Fibroblast of skin of back (primary cell): ENCODE results near the gene ETFA.

Source experiments
- DNase-seq: peaks from one replicate; pipeline ENCODE4 v3.0.0-alpha.2; 2013

The ETFA gene

DNA sequence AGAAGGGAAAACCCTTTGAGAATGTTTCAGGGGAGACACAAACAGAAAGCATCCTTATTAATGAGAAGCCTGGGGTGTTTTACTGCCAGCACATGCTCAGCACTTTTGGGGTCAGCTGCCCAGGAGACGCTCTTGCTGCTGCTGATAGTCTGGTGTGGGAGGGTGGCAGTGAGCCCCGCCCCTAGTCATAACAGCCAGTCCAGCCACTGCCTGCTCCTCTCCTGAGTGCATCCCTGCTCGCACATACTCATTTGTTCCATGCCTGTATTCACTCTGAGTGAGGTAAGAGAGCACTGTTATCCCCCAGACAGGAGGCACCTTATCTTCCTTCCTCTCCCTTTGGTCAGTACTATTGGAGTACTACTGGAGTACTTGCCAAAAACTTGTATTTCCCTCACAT, 101.3 kb downstream of the ETFA start:
- DNase-seq: no peak

DNA sequence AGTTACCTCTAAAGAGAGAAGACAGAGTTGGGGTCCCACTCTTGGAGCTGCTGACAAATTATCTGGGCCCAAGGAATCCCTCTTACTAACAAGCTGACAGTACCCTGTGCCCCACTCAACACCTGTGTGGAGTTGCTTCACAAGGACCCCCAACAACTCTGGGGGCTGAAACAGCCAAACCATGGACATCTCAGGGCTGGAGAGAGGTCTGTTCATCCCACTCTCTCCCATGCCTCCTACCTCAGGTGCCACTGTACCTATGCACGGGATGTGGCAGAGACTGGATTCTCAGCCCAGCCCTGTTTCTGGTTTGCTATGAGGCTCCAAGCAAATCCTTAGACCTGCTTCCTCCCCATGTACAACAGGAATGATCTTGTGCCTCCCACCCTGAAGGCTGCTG, 101.7 kb downstream of the ETFA start:
- no peak for DNase-seq

DNA sequence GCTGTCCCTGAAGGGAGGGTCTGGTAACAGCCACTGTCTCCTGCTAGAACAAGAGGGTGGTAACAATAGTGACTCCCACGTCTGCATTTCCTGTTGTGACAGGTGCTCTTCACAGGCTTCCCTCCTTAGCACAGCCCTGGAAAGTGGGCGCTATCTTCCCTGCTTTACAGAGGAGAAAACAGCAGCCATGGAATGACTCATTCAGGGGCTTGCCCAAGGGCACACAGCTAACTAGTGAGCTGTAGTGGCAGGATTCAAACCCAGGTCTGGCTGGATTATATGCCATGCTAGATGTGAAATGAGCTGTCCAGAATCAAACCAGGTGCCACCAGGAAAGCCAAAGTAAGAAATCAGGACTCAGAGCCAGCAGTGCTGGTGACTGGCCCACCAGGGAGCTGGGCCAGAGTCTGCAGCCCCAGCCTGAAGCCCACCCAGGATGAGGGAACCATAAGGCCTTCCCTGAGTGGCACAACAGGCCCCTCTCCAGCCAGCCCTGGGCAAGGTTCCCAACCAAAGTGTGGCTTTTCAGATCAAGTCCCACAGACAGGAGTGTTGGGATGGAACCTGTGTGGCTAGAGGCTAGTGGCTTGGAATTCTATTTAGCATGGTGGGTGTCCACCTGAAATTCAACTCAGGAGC, 102.4 kb downstream of the ETFA start:
- DNase-seq: no peak

DNA sequence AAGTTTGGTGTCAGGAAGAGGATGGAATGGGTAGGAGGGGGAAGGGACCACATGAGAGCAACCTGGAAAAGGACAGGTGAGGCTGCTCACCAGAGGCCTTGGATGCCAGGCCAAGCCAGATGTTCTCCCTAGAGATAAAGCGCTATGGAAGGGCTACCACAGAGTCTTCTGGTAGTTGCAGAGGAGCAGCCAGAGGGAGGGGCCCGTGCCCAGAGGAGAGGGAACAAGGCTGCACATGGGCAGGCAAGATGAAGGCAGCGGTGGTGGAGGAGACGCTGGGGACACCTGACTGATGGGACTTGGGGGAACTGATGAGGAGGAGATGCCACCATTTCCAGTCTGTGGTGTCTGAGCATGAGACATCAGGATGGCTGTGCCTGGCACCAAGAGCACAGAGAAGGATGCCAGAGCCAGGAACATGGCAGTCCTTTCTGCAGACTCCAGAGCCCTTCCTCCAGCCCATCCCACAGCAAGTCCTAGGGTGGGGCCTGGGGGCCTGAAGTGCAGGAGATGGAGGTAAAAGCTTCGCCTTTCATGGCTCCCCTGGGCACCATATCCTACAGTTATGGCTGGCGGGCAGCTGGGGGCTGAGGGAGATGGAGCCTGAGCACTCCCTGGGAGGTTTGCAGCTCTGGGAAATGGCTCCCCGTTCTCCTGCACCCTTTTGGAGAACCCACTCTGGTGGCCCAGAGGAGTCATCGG, 103.0 kb downstream of the ETFA start:
- no peak for DNase-seq

DNA sequence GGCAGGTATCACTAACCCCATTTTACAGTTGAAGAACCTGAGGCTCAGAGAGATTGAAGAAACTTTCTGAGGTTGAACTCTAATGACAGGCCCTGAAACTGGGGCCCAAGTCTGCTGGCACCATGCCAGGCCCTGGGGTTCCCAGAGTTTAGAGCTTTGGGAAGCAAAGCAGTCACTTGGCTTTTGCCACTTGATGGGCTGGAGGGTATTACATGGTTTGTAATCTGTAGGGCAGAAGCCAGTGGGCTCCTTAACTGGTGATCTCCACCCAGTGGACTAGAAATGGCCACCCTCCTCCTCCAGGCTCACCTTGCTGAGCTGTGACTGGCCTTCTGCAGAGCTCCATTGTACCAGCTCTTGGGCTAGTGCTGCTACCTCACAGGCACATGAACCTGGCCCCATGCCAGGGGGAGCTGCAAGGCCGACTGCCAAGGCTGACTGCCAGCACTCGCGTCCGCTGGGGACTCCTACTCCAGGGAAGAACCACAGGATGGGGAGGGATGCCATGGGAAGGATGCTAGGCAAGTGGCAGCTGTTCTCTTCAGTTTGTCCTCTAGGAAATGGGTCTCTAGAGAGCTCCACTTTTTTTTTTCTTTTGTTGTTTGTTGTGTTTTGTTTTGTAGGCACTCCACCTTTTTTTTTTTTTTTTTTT, 104.8 kb downstream of the ETFA start:
- peak; percentile 21 for DNase-seq

DNA sequence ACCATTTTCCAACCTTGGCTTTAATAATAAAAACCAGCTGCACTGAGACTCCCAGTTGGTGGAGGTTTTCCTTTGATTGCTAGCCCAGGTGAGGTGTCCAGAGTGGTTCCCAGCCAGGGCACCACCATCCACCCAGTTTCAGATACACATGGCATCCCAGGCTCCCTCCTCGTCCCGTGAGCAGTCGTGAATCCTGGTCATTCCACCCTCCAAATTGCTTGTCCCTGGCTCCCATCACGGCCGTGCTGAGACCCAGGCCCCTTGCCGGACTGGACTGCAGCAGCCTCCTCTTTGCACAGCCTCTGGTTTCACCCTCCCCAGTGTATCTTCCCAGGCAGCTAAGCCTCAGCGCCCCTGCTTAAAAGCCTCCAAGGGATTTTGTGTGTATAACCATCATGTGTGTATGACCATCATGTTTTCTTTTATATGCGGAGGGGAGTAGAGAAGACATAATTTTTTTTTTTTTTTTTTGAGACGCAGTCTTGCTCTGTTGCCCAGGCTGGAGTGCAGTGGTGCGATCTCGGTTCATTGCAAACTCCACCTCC, 106.3 kb downstream of the ETFA start:
- DNase-seq: no peak

DNA sequence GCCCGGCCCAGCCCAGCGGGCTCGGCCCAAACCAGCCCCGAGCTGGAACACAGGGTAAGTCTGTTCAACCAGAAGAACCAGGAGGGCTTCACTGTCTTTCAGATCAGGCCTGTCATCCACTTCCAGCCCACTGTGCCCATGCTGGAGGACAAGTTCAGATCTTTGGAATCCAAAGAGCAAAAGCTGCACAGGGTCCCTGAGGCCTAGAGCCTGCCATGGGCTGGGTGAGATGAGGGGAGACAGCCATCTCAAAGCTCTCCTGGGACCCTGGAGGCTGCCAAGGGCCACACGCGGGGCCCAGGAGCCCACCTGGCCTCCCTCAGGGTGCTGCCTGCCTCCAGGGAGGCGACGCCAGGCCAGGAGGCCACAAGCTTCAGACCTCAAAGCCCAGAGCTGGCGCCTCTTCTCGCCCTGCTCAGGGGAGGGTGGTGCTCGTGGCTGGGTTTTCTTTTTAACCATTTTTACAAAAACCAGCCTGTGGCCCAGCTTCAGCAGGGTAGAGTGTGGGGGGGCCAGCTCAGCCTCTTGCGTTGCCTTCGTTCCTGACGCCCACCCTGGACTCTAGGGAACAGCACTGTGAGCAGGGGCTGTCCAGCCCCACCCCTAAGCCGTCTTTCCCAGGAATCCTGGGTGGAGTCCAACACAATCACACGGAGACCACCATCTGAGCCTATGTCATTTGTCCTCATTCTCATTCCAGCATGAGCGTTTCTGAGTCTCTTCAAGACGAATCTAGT, 107.0 kb downstream of the ETFA start:
- no peak for DNase-seq

DNA sequence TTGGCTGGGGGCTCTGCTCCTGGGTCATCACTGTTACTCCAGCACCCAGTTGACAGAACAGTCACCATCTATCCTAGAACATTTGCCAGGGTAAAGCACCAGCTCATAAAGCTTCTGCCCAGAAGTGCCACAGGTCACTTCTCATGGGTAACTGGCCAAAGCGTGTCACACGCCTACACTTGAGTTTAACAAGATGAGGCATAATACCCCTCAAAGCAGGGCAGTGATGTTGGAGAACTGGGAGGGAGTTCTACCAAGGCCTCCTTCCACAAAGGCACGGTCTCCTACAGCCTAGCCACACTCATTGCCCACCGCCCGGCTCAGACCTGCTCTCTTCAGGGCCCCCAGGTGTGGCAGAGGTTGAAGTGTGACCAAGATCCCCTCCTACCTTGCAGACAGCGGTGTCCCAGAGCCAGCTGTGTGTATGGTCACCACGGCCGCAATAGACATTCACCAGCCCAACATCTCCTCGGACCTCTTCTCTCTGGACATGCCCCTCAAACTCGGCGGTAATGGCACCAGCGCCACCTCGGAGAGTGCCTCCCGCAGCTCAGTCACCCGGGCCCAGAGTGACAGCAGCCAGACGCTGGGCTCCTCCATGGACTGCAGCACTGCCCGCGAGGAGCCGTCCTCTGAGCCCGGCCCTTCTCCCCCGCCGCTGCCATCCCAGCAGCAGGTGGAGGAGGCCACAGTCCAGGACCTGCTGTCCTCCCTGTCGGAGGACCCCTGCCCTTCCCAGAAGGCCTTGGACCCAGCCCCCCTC, 107.7 kb downstream of the ETFA start:
- no peak for DNase-seq

DNA sequence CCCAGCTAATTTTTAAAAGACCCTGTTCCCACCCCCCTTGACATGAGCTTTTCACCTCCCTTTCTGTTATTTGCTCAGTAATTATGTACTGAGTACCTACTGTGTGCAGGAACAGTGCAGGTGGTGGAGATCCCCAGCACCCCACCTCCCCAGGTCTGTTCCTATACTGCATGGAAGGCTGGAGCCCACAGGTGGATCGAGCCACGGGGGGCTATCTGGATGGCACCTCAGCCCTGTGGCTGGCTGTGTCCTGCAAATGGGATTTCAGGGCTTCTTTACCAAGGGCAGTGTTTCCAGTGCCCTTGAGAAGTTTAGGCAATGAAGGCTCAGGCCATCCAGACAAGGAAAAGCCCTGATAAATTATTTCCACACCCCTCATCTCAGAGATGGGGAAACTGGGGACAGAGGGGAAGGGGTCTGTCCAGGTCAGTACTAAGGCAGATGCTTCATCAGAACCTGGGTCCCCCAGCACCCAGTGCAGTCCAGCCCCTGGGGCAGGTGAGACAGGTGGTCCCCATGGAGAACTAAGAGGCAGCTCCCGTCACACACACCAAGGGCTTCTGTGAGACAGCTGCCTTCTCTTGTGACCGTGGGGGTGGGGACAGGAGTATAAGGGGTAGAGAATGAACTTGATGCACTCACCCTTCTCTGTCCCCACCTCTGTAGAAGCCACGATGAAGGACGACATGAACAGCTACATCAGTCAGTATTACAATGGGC, 109.6 kb downstream of the ETFA start:
- no peak for DNase-seq

DNA sequence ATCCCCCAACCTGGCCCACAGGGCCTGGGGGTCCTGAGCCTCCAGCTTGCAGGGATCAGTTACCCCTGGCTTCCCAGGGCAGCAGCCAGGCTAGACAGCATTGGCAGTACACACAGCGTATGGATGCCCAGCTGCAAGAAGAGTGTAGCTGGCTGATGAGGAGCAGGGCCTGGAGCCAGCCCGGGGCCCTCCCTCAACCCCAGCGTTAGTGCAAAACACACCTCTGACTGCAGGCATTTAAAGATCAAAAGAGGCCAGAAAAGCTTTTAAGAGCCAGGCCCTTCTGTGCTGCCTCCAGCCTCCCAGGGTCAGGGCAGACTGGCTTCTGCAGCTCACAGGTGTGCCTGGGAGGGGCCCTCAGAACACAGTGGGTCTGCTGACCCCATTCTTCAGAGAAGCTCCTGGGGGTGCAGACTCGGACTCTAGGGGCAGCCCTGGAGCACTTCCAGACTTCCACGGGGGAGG, 110.6 kb downstream of the ETFA start:
- no peak for DNase-seq

DNA sequence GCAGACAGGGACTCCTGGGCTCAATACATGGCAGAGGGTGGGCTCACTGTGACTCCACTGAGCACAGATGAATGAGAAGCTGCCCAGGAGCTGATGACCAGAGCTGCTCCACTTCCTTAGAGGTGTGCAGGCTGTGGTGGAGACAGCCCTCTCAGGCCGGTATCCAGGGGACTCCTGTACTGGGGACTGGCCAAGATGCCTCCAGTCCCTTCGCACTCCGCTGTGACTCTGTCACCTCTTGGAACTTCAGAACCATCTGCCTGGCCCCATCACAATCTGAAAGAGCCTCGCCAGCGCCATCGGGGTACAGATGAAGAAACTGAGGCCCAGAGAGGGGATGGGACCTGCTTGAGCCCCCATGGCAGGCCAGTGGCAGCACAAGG, 111.2 kb downstream of the ETFA start:
- DNase-seq: no peak

DNA sequence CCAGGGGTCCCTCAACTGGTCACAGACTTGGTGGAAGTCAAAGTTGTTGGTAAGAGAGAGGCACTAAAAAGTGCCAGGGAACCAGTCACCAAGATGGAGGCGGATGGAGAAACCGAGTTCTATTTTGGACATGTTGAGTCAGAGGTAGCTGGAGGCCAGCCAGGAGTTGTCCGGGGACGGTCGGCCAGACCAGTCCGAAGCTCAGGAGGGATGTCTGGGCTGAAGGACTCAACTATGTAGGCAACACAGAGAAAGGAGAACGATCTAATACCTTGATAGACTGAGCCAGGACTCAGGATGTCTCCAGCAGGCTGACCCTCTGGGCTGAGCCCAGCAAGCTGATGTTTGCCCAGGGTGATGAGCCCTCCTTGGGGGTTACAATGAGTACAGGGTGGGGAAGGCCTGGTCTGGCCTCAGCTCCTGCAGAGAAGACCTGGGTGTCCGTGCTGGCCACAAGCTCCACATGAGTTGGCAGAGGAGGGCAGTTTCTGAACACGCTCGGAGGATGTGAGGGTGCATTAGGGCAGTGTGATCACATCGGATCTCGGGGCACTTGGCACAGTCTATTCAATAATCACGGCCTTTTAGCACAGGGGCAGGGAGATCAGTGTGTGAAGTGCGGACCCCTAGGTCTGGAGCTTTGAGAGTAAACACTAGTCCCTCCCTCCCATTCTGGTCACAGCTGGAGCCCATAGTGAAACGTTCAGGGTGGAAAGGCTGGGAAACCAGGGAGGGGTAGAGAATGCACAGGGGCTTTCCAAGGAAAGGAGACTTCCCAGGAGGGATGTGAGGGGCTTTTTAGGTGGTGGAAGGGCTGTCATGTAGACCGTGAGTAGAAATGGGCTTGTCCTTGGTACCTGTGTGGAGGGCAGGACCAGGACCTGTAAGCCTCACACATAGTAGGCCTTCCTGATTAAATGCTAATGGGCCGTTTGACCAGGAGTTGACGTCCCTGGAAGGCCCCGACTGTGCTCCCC, 111.9 kb downstream of the ETFA start:
- peak; percentile 31 for DNase-seq

DNA sequence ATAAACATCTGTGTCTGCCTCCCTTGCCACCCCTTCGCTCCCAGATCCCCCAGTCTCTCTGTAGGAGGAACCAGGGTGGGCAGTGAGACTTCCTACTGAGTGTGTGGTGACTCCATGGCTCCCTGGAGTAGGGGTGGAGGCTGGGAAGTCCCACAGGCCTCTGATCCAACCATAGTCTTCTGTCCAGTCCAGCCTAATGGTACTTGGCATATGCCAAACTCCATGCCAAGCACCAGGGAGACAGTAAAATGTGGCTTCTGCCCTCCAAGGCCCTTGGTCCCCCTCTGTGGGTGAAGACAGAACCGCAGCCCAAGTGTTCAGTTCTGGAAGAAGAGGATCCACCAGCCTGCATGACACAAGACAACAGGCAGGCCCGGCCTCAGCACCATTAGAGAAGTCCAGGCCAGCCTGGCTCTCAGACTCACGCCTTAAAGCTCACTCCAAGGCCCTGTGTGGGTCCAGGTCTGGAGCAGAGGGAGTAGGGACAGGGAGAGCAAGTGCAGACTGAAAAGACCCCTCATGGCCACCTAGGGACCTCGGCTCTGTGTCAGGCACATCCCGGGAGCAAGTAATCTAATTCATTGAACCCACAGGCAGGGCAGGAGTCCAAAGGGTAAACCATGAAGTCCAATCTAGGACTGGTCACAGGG, 112.7 kb downstream of the ETFA start:
- no peak for DNase-seq

DNA sequence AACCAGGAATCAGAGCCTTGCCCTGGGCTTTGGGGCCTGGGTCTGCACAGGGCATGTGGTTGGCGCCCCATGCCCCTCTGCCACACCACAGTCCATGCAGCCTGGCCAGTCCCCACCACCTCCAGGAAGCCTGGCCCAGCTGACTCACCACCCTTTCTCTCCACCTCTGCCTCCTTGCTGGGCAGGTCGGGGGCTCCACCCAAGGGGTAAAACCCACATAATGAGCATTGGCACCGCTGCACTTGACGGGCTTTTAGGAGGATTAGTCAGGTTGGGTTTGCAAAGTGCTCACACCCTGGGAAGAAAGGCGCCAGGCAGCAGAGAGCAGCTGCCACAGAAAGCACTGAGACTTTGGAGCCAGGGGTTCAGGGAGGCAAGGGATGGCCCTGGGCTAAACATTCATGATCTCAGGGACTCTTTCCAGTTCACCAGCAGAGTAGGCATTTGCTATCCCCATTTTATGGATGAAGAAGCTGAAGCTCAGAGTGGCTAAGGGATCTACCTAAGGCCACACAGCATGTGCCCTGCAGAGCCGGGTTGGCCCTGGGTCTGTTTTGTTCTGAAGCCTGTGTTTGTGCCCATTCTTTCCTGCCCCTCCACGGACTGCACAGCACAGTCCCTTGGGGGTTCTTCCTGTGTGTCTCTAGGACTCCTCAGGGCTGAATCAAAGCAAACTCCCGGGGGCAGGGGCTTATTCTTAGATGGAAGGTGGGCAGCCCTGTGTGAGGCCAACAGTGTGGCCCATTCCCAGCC, 113.4 kb downstream of the ETFA start:
- no peak for DNase-seq

DNA sequence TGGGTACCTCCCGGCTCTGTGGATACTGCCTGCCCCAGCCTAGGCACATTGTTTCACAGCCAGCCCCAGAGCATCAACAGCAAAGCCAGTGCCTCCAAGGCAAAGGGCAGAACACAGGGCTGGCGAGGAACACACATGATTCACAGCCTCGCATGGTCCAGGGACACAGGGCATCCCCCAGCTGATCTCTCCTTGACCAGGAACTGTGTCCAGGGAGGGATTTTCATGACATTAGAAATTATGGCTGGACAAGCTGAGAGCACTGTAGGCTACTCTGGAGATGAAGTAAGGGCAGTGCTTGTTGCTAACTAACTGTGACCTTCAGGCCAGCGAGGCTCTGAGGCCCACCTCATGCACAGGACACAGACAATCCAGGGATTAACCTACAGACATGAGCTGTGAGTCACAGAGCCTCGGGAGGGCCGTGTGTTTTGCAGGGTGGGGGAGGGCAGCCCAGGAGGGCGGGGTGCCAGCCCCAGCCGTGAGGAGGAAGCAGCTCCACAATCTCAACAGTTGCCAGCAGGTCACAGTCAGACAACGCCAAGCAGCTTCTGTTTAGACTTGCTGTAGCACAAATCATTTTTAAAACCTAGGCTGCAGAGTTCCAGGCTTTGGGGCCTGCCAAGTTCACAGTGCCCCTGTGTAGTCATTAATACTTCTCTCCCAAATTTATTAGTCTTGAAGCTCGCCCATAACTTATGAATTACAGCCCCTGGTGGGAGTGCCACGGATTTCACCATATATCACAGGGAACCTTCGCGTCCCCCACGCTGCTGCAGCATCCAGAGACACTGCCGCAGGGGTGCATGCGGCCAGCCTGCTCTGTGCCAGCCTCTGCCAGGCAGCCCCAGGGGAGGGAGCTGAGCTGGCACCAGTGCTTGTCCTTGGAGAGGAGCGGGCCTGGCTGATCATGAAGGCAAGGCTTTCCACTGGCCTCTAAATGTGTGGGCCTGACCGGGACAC, 114.7 kb downstream of the ETFA start:
- DNase-seq: peak; percentile 81

DNA sequence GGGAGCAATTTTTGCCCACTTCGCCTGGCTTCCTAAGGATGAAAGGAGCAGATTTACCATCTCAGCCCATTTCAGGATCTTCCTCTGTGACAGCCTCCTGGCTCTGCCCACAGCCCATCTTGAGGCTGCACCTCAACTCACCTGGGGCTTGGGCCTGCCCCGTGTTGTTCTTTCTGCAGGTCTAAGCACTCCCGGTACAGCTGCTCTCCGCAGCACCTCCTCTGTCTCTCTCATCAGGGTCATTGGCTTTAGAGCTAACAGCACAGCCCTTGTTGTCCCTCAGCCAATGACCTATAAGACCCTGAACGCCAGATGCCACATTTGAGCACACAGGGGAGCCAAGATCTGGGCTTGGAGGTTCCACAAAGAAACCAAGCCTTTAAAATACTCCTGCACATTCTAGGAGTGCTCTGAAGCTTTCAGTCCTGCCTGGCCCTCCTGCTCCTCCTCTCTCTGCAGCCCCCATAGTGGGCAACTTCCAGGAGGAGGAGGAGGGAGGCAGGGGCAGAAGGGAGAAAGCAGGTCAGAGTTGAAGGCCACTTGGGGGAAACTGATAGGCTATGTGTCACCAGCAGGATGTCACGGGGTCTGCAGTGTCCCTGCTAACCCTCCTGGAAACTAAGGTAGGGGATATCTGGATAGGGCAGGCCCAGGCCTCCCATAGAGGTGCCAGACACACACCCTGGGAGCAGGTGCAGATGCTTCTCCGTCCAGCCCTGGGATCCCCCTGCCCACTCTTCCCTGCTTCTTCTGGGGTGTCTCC, 115.6 kb downstream of the ETFA start:
- DNase-seq: no peak

DNA sequence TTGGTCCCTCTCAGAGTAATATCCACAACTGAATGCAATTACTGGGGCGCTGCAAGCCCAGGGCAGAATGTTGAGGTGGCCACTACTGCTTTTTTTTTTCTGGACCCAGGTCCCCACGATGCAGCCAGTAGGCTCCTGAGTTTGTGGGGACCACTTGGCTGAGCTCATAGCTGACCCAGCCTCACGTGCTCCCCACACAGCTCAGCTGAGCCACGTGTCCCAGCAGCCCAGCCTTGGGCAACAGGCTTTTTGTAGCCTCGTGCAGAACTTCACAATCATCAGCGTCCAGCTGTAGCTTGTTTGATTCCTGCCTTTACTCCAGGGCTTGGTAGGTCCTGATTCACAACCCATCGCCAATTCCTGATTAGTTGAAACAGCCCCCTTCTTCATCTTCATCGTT, 117.3 kb downstream of the ETFA start:
- DNase-seq: no peak
